Measurements from ENCODE around the gene MICAL3. TPM values are rescaled to one million over a fixed set of nuclear protein-coding genes. Genes with fewer than 3 reads are reported as not detected.

The MICAL3 gene
- total RNA-seq, 1 donor from 2014 or later, result 103 TPM

DNA sequence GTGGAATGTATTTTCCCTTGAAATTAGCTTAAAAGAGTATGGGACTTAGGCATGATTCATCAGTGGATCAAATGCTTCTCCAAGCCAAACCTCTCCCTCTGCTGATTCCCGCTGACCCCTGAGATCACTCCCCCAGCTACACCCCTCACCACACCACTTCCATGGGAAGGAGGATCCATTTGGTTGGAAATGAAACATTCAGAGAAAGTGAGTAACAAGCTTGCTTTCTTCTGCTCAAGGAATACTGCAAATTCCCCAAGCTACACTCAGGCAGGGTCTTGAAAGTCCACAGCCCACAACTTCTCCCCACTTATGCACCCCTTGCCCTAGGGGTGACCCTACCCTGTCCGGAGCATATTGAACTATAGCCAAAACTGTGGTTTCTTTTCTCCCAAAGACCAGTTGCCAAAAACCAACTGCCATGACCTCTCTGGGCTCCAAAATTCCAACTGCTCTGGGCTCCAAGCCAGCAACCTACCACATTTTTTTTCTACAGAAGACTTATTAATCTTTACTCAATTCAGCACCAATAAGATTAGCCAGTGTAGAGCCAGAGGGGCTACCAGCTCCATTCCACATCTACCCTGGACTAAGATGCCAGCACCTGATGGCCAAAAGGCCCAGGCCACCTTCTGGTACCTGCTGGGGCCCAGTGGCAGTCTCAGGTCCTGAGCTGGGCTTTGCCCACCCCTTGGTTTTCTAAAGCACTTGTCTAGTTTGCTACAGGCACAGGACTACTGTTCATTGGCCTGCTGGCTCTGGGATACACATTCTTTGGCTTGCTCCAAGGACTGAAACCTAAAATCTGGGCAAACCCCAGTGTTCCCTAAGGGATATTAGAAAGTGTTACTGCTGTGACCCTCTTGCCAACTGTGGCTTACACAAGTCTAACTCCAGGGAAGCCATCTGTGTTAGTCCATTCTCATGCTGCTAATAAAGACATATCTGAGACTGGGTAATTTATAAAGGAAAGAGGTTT, 101.1 kb downstream of the MICAL3 start:
- Mint-ChIP-seq H3K4me1 (peaks cover 57% of the 10 kb centered on the region), H3K27me3 (ENCODE audit: low read depth) (no peaks in the 10 kb centered on the region), H3K9me3 (no peaks in the 10 kb centered on the region), H3K36me3 (no peaks in the 10 kb centered on the region), H3K4me3 (peak overlapping the region; percentile 7), H3K27ac (peak overlapping the region; percentile 93)
- no peak for DNase-seq (ENCODE audit: low spot score in 2 of 2, unreplicated experiment in 2 of 2)
- TF ChIP-seq, protein P1, sequence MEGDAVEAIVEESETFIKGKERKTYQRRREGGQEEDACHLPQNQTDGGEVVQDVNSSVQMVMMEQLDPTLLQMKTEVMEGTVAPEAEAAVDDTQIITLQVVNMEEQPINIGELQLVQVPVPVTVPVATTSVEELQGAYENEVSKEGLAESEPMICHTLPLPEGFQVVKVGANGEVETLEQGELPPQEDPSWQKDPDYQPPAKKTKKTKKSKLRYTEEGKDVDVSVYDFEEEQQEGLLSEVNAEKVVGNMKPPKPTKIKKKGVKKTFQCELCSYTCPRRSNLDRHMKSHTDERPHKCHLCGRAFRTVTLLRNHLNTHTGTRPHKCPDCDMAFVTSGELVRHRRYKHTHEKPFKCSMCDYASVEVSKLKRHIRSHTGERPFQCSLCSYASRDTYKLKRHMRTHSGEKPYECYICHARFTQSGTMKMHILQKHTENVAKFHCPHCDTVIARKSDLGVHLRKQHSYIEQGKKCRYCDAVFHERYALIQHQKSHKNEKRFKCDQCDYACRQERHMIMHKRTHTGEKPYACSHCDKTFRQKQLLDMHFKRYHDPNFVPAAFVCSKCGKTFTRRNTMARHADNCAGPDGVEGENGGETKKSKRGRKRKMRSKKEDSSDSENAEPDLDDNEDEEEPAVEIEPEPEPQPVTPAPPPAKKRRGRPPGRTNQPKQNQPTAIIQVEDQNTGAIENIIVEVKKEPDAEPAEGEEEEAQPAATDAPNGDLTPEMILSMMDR (IDR thresholded peaks at IDR 0.05; ENCODE audit: unreplicated experiment), result no peak

DNA sequence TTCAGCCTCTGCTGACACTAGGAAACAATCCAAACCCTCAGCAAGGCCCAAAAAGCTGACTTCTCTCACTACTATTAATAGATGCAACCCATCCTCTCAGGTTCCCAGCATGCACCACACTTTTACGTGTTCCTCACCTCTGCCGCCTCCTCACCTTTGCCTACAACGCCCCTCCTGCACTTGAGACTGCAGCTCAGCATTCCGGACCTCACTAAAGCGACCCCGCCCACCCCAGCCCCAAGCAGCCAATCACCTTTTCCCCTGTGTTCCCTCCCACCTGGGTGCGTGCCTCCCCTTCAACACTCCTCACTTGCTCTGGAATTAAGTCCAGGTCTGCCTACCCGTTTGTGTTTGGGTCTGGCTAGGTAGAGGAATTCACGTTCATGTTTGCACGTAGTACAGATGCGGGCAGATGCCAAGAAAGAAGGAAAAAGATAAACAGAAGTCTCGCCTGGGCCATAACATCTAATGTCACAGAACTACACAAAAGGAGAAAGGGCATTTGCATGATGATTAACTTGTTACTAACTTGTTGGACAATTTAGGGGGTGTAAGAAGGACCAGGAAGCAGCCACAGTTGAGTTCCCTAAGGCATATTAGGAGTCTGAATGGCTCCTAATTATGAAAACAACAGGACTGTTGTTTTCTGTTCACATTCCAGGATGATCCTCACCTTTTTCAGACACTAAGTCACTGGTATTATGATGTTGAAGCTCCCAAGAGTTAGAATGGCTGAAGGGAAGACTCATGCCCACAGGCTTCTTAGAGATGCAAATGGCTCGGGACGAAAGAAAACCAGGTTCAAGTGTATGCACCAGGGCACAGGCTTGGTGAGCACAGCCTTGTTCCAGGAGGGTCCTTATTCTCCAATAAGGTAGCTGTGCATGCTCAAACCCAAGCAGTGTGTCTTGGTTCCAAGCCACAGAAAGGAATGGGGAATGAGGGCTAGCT, 102.2 kb downstream of the MICAL3 start:
- TF ChIP-seq, protein P1 (IDR thresholded peaks at IDR 0.05; ENCODE audit: unreplicated experiment), result no peak
- H3K4me3 Mint-ChIP-seq, result peak overlapping the region; percentile 25
- no peak for DNase-seq (ENCODE audit: low spot score in 2 of 2, unreplicated experiment in 2 of 2)
- H3K4me1 Mint-ChIP-seq, result peaks cover 57% of the 10 kb centered on the region
- H3K27me3 Mint-ChIP-seq (ENCODE audit: low read depth), result no peaks in the 10 kb centered on the region
- H3K27ac Mint-ChIP-seq, result peak overlapping the region; percentile 93
- H3K36me3 Mint-ChIP-seq, result no peaks in the 10 kb centered on the region
- no peaks in the 10 kb centered on the region for H3K9me3 Mint-ChIP-seq

DNA sequence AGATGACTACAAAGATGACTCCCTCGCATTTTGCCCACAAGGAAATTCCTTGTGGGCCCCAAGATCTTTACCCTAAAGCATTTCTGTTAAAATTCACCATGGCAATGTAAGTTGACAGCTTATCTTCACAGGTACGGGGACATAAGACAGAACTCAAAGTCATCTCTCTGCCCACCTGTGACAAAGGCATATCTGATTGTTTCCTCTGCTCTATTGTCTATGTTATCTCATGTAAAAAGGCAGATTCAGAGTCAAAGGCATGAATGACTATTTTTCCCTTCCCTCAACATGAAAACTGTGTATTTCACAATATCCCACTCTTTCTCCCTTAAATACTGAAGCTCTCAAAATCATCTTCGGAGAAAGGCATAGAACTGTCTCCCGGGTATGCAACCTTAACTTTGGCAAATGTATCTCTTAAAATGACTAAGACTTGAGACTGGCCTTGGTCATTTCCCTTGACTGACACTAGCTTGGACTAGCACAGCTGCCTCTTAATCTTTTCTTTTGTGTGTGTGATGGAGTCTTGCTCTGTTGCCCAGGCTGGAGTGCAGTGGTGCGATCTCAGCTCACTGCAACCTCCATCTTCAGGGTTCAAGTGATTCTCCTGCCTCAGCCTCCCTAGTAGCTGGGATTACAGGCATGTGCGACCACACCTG, 103.2 kb downstream of the MICAL3 start:
- peak overlapping the region; percentile 59 for H3K4me3 Mint-ChIP-seq
- no peaks in the 10 kb centered on the region for H3K9me3 Mint-ChIP-seq
- TF ChIP-seq, protein P1 (IDR thresholded peaks at IDR 0.05; ENCODE audit: unreplicated experiment), result no peak
- H3K27me3 Mint-ChIP-seq (ENCODE audit: low read depth), result no peaks in the 10 kb centered on the region
- H3K36me3 Mint-ChIP-seq, result no peaks in the 10 kb centered on the region
- H3K4me1 Mint-ChIP-seq, result peaks cover 57% of the 10 kb centered on the region
- DNase-seq (ENCODE audit: low spot score in 2 of 2, unreplicated experiment in 2 of 2), result no peak
- no peak overlapping the region for H3K27ac Mint-ChIP-seq

GRCh38 chr22:17920145-17920605, 104.2 kb downstream of the MICAL3 start:
- Mint-ChIP-seq H3K4me3 (peak overlapping the region; percentile 59), H3K27ac (no peak overlapping the region), H3K9me3 (no peaks in the 10 kb centered on the region), H3K36me3 (no peaks in the 10 kb centered on the region), H3K4me1 (peaks cover 52% of the 10 kb centered on the region), H3K27me3 (ENCODE audit: low read depth) (no peaks in the 10 kb centered on the region)
- TF ChIP-seq, protein P1 (IDR thresholded peaks at IDR 0.05; ENCODE audit: unreplicated experiment), result no peak
- DNase-seq (ENCODE audit: low spot score in 2 of 2, unreplicated experiment in 2 of 2), result peak; percentile 51 to 64

Measured in mesothelial cell of epicardium (in vitro differentiated cells).